GM23338 (cell line): ENCODE results near the gene UBE2E2. TPM values are rescaled to one million over a fixed set of nuclear protein-coding genes. Genes with fewer than 3 reads are reported as not detected.

Experiments used
- ATAC-seq: fragments of 200-7000 bp; cut with Tn5 transposase; 3 replicates; pipeline ENCODE4 v1.9.1; 2020
- DNase-seq: peaks from one replicate; pipeline ENCODE4 v3.0.0-alpha.2; 2015; ENCODE audit warnings: low spot score
- H2AFZ ChIP-seq: fragments of 200-600 bp; sonication (generic); 2 replicates; pipeline ENCODE4 v1.8.0; 2016; ENCODE audit warnings: antibody characterized with exemption, mild to moderate bottlenecking, moderate library complexity
- H3F3A ChIP-seq: fragments of 200-600 bp; sonication (generic); replicated peaks from 2 replicates; pipeline ENCODE4 v1.8.0; 2017; ENCODE audit warnings: antibody characterized with exemption, mixed run types, low read depth
- H3K27ac ChIP-seq: fragments of 200-600 bp; sonication (generic); 2 replicates; pipeline ENCODE4 v1.6.1; 2016; ENCODE audit warnings: low read depth
- H3K27me3 ChIP-seq: fragments of 200-600 bp; sonication (generic); 2 replicates; pipeline ENCODE4 v1.8.0; 2016; ENCODE audit warnings: mild to moderate bottlenecking, mixed run types, moderate library complexity; ENCODE audit not compliant: insufficient read depth
- H3K36me3 ChIP-seq: fragments of 200-600 bp; sonication (generic); 2 replicates; pipeline ENCODE4 v1.8.0; 2016; ENCODE audit warnings: mild to moderate bottlenecking; ENCODE audit not compliant: insufficient read depth
- H3K4me1 ChIP-seq: fragments of 200-600 bp; sonication (generic); 2 replicates; pipeline ENCODE4 v1.8.0; 2016; ENCODE audit warnings: mild to moderate bottlenecking, moderate library complexity; ENCODE audit not compliant: insufficient read depth
- H3K4me2 ChIP-seq: fragments of 200-600 bp; sonication (generic); 2 replicates; pipeline ENCODE4 v1.7.1; 2017; ENCODE audit warnings: mixed run types
- H3K4me3 ChIP-seq: fragments of 200-600 bp; sonication (generic); 2 replicates; pipeline ENCODE4 v1.6.1; 2016; ENCODE audit warnings: mixed run types
- H3K79me2 ChIP-seq: fragments of 200-600 bp; sonication (generic); replicated peaks from 2 replicates; pipeline ENCODE4 v1.8.0; 2017; ENCODE audit warnings: mild to moderate bottlenecking; ENCODE audit not compliant: insufficient read depth
- H3K9me2 ChIP-seq: fragments of 200-600 bp; sonication (generic); 2 replicates; pipeline ENCODE4 v1.8.0; 2017; ENCODE audit not compliant: insufficient read depth
- H4K20me1 ChIP-seq: fragments of 200-600 bp; sonication (generic); replicated peaks from 2 replicates; pipeline ENCODE4 v1.8.0; 2017; ENCODE audit warnings: mild to moderate bottlenecking; ENCODE audit not compliant: insufficient read depth
- H3K27ac Mint-ChIP-seq: 2 replicates; pipeline ENCODE4 v1.8.0; 2020; ENCODE audit warnings: inconsistent platforms, mild to moderate bottlenecking, moderate library complexity, mixed read lengths
- H3K27me3 Mint-ChIP-seq: 3 replicates; pipeline ENCODE4 v1.8.0; 2022; ENCODE audit warnings: low read depth, mild to moderate bottlenecking, moderate library complexity, mixed read lengths, inconsistent platforms; ENCODE audit not compliant: insufficient read depth, poor library complexity
- H3K36me3 Mint-ChIP-seq: 3 replicates; pipeline ENCODE4 v1.8.0; 2021; ENCODE audit warnings: low read depth, mild to moderate bottlenecking, inconsistent platforms, moderate library complexity, mixed read lengths
- H3K4me1 Mint-ChIP-seq: 3 replicates; pipeline ENCODE4 v1.8.0; 2020; ENCODE audit warnings: mild to moderate bottlenecking, inconsistent platforms, mixed read lengths
- H3K4me3 Mint-ChIP-seq: 3 replicates; pipeline ENCODE4 v1.8.0; 2021; ENCODE audit warnings: moderate library complexity, mild to moderate bottlenecking, inconsistent platforms, mixed read lengths
- H3K9me3 Mint-ChIP-seq: 3 replicates; pipeline ENCODE4 v1.8.0; 2020; ENCODE audit warnings: moderate library complexity, mild to moderate bottlenecking, inconsistent platforms, mixed read lengths
- EZH2 ChIP-seq: fragments of 200-600 bp; sonication (generic); IDR thresholded peaks from one replicate; pipeline ENCODE4 v1.8.0; 2017; ENCODE audit warnings: antibody characterized with exemption, mild to moderate bottlenecking, low read depth; ENCODE audit not compliant: unreplicated experiment
- EZH2phosphoT487 ChIP-seq: fragments of 200-600 bp; sonication (generic); IDR thresholded peaks from one replicate; pipeline ENCODE4 v1.8.1; 2018; ENCODE audit warnings: antibody characterized with exemption; ENCODE audit not compliant: unreplicated experiment
- JUNB ChIP-seq: IDR thresholded peaks from one replicate; pipeline ENCODE4 v1.6.1; 2016; ENCODE audit warnings: antibody characterized with exemption; ENCODE audit not compliant: unreplicated experiment
- NANOG ChIP-seq: IDR thresholded peaks from 2 replicates; pipeline ENCODE4 v1.6.1; 2016; ENCODE audit warnings: antibody characterized with exemption, borderline replicate concordance
- POLR2AphosphoS5 ChIP-seq: IDR thresholded peaks from 2 replicates; pipeline ENCODE4 v1.6.1; 2016; ENCODE audit warnings: antibody characterized with exemption, low read depth
- STAT1 ChIP-seq: IDR thresholded peaks from one replicate; pipeline ENCODE4 v1.6.1; 2016; ENCODE audit warnings: antibody characterized with exemption; ENCODE audit not compliant: unreplicated experiment
- ZNF114 ChIP-seq: fragments of 250-450 bp; sonication (Bioruptor Pico); IDR thresholded peaks from 2 replicates; pipeline ENCODE4 v1.5.0; 2020; ENCODE audit warnings: mild to moderate bottlenecking, moderate library complexity
- ZNF331 ChIP-seq: fragments of 250-450 bp; sonication (Bioruptor Pico); IDR thresholded peaks from 2 replicates; pipeline ENCODE4 v1.5.0; 2020; ENCODE audit warnings: low read depth, mild to moderate bottlenecking, moderate library complexity
- polyA plus RNA-seq: library from polyadenylated mRNA; unstranded; fragments of >200 nt; fragmentation: Nextera tagmentation; extraction: Ambion mirVana; gene quantifications from 2 replicates; pipeline ENCODE4 v1.2.1, GENCODE V29; 2016
- total RNA-seq: library from RNA; depleted of rRNA; stranded (reverse); fragments of >200 nt; shearing (Covaris generic); gene quantifications from 2 replicates; pipeline ENCODE4 v1.2.3, GENCODE V29; 2014
- TF ChIP-seq, protein P1 (sequence below): IDR thresholded peaks from one replicate; pipeline ENCODE4 v1.6.1; 2018; ENCODE audit warnings: antibody characterized with exemption; ENCODE audit not compliant: unreplicated experiment
- TF ChIP-seq, protein P2 (sequence below): IDR thresholded peaks from 2 replicates; pipeline ENCODE4 v1.6.1; 2016; ENCODE audit warnings: antibody characterized with exemption
- TF ChIP-seq, protein P3 (sequence below), 2 experiments: fragments of 200-600 bp in 1 of 2; sonication (generic) in 1 of 2; conservative IDR thresholded peaks; 2 replicates each; pipeline versions ENCODE4 v1.5.1 to v1.6.1; 2016 to 2017; ENCODE audit warnings: antibody characterized with exemption in 2 of 2, low read depth in 2 of 2, mild to moderate bottlenecking in 2 of 2, moderate library complexity in 1 of 2

The UBE2E2 gene
- total and polyA plus RNA-seq, 2 experiments from 2014 or later: 86.9 to 169 TPM

DNA sequence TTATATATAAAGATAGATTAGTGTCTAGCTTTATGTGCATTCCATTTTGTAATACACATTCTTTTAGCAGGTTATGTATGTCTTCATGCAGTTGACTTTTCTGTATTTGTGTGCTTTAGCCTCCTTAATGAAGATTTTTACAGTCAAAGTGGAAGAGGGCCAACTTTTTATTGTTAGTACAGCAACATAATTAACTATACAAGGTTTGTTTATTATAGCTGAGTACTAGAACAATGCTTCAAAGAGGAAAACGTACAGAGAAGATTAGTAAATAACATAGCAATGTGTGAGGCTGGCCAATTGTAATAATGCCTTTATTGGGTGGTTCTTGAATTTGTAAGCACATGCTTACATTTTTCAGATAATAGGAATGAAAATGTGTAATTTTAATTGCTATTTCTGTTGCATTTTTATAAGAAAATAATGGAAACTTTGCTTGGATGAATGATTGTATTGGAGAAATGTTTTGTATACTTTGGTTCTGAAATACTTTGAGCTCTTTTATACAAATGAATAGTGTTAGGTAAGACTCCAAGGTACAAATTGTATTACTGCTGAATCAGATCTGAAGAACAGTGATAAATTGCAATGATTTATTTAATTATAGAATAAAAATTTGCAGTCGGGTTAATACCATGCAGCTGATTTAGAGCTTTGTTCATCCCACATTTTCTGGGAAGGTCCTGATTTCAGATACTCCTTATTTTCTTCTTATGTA lies 41.4 kb downstream of the UBE2E2 start:
- Histone ChIP-seq H3K27me3 (no peaks in the 10 kb centered on the region), H3K4me3 (no peak overlapping the region), H3K27ac (no peak overlapping the region), H3K4me2 (no peak overlapping the region), H2AFZ (no peak overlapping the region), H3F3A (no peaks in the 10 kb centered on the region), H3K36me3 (no peaks in the 10 kb centered on the region), H3K4me1 (peaks cover 21% of the 10 kb centered on the region), H3K79me2 (peaks cover 90% of the 10 kb centered on the region), H4K20me1 (peaks cover 3% of the 10 kb centered on the region; the same call in 1 of the 2 replicates), H3K9me2 (no peaks in the 10 kb centered on the region)
- no peak overlapping the region for H3K4me3 Mint-ChIP-seq
- peaks cover 21% of the 10 kb centered on the region for H3K4me1 Mint-ChIP-seq
- no peaks in the 10 kb centered on the region; the same call in 2 of the 3 replicates for H3K36me3 Mint-ChIP-seq
- no peak for DNase-seq
- no peaks in the 10 kb centered on the region for H3K9me3 Mint-ChIP-seq
- H3K27me3 Mint-ChIP-seq: no peaks in the 10 kb centered on the region
- H3K27ac Mint-ChIP-seq: no peak overlapping the region
- no peak for ATAC-seq
- TF ChIP-seq JUNB: no peak
- TF ChIP-seq, protein P1, sequence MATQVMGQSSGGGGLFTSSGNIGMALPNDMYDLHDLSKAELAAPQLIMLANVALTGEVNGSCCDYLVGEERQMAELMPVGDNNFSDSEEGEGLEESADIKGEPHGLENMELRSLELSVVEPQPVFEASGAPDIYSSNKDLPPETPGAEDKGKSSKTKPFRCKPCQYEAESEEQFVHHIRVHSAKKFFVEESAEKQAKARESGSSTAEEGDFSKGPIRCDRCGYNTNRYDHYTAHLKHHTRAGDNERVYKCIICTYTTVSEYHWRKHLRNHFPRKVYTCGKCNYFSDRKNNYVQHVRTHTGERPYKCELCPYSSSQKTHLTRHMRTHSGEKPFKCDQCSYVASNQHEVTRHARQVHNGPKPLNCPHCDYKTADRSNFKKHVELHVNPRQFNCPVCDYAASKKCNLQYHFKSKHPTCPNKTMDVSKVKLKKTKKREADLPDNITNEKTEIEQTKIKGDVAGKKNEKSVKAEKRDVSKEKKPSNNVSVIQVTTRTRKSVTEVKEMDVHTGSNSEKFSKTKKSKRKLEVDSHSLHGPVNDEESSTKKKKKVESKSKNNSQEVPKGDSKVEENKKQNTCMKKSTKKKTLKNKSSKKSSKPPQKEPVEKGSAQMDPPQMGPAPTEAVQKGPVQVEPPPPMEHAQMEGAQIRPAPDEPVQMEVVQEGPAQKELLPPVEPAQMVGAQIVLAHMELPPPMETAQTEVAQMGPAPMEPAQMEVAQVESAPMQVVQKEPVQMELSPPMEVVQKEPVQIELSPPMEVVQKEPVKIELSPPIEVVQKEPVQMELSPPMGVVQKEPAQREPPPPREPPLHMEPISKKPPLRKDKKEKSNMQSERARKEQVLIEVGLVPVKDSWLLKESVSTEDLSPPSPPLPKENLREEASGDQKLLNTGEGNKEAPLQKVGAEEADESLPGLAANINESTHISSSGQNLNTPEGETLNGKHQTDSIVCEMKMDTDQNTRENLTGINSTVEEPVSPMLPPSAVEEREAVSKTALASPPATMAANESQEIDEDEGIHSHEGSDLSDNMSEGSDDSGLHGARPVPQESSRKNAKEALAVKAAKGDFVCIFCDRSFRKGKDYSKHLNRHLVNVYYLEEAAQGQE: no peak
- TF ChIP-seq STAT1: no peak
- TF ChIP-seq, protein P2, sequence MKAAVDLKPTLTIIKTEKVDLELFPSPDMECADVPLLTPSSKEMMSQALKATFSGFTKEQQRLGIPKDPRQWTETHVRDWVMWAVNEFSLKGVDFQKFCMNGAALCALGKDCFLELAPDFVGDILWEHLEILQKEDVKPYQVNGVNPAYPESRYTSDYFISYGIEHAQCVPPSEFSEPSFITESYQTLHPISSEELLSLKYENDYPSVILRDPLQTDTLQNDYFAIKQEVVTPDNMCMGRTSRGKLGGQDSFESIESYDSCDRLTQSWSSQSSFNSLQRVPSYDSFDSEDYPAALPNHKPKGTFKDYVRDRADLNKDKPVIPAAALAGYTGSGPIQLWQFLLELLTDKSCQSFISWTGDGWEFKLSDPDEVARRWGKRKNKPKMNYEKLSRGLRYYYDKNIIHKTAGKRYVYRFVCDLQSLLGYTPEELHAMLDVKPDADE: no peak
- no peak for TF ChIP-seq ZNF331
- TF ChIP-seq EZH2phosphoT487: no peak
- TF ChIP-seq POLR2AphosphoS5: no peak
- no peak for TF ChIP-seq EZH2
- no peak for TF ChIP-seq ZNF114 (CRISPR knock-in tag)
- no peak for TF ChIP-seq NANOG
- TF ChIP-seq, protein P3, sequence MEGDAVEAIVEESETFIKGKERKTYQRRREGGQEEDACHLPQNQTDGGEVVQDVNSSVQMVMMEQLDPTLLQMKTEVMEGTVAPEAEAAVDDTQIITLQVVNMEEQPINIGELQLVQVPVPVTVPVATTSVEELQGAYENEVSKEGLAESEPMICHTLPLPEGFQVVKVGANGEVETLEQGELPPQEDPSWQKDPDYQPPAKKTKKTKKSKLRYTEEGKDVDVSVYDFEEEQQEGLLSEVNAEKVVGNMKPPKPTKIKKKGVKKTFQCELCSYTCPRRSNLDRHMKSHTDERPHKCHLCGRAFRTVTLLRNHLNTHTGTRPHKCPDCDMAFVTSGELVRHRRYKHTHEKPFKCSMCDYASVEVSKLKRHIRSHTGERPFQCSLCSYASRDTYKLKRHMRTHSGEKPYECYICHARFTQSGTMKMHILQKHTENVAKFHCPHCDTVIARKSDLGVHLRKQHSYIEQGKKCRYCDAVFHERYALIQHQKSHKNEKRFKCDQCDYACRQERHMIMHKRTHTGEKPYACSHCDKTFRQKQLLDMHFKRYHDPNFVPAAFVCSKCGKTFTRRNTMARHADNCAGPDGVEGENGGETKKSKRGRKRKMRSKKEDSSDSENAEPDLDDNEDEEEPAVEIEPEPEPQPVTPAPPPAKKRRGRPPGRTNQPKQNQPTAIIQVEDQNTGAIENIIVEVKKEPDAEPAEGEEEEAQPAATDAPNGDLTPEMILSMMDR (conservative IDR thresholded peaks at IDR 0.05; ENCODE audit: low read depth in 2 of 2): no peak
